Measurements from ENCODE around the gene NMT1.

DNA sequence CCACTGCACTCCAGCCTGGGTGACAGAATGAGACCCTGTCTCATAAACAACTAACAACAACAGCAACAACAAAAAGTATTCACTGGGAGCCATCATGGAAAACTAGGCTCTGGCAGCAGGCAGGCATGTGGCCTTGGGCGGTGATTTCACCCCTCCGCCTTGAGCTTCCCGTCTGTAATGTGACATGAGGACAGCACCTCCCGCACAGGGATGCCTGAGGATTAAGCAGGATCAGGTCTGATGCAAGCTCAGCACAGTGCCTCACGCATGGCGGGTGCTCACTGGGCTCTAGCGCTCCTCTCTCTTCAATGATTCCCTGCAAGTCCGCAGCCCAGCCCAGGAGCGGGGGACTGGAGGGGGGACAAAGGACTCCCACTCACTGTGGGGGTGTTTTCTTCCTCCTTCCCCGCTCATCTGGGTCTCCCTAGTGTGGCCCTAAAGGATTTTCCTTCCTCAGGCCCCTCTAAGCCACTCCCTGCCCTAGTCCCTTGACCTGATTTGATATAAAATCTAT, 68.4 kb downstream of the NMT1 start:
- TF ChIP-seq ZNF274 (IDR thresholded peaks at IDR 0.05; ENCODE audit: low read depth, low read length), result no peak
- TF ChIP-seq SUZ12 (IDR thresholded peaks at IDR 0.05; ENCODE audit: extremely low read depth, insufficient read depth, insufficient read length), result no peak
- TF ChIP-seq YY1 (IDR thresholded peaks at IDR 0.05; ENCODE audit: insufficient read depth, insufficient read length), result no peak

Data from NT2/D1 (cell line).